ENCODE data around the gene RIPOR3. TPM values are rescaled to one million over a fixed set of nuclear protein-coding genes. Genes with fewer than 3 reads are reported as not detected.
A peak's percentile ranks its signal among the peaks of the same experiment; 100 is the strongest.

The RIPOR3 gene
- total RNA-seq, 2 donors from 2014 or later: 0.46 to 1.4 TPM

DNA sequence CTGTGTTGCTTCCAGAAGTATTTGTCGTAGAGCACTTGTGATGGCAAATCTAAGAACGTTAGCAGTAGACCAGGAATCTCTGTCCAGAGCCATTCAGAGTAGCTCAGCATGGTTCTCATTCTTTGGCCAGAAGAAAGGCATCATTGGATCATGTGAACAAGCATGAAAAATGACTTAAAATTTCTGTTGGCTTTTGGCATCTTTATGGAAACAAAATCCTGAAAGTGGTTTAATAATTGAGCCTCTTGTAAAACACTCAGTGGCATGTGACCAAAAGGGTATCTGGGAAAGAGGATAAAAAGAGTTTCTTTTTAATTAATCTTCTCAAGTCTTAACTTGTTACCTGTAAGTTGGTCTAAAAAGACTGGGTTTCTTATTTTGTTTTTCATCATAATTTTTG is 126.0 kb downstream of the RIPOR3 start:
- Histone ChIP-seq H3K9ac (ENCODE audit: extremely low read depth, low read length, poor library complexity, severe bottlenecking) (no peak overlapping the region), H3K27me3 (ENCODE audit: control insufficient read depth, insufficient read depth, low read length, poor library complexity, severe bottlenecking) (no peaks in the 10 kb centered on the region), H3K4me3 (ENCODE audit: low read length) (no peak overlapping the region), H3K27ac (ENCODE audit: low read depth, low read length) (no peak overlapping the region), H3K9me3 (ENCODE audit: control insufficient read depth, low read length) (no peaks in the 10 kb centered on the region), H3K36me3 (ENCODE audit: control insufficient read depth, insufficient read depth, low read length) (peaks cover 68% of the 10 kb centered on the region), H3K4me1 (ENCODE audit: control insufficient read depth, insufficient read depth, low read length) (no peaks in the 10 kb centered on the region)
- no peak overlapping the region for H3K27ac Mint-ChIP-seq
- no peaks in the 10 kb centered on the region for H3K27me3 Mint-ChIP-seq (ENCODE audit: insufficient read depth)
- no peak for DNase-seq
- H3K4me1 Mint-ChIP-seq: peaks cover under 1% of the 10 kb centered on the region
- no peaks in the 10 kb centered on the region for H3K9me3 Mint-ChIP-seq
- H3K36me3 Mint-ChIP-seq (ENCODE audit: low read depth): peaks cover 51% of the 10 kb centered on the region
- 92 to 93% methylated on average over 2 of the region's 2 CpGs for WGBS, 2 experiments (ENCODE audit: insufficient coverage in 1 of 2, insufficient read length in 1 of 2)
- no peak for TF ChIP-seq CTCF (conservative IDR thresholded peaks at IDR 0.05)
- no peak overlapping the region for H3K4me3 Mint-ChIP-seq

GRCh38 chr20:50563133-50563944 is 128.0 kb downstream of the RIPOR3 start:
- 90% methylated on average over 1 of the region's 3 CpGs; no CpG with 5 or more reads in 1 of the 2 experiments for WGBS, 2 experiments (ENCODE audit: insufficient coverage in 1 of 2, insufficient read length in 1 of 2)

DNA sequence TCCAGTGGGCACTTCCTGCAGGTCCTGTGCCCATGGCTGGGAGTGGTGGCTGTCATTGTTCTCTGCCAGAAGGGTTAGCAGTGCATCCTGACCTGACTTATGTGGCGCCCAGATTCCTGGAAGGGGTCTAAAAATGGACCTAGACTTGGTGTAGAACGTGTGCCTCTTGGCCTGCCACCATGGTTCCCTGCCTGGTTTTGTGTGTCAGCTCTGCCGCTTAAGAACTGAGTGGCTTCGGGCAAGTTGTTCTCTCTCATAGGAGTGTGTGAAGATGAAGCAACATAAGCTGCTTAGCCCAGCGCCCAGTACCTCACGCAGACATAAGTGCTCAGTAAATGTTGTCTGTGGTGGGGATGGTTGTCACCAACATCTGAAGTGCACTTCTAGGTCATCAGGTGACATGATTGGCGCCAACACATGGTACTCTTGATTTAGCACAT is 129.1 kb downstream of the RIPOR3 start:
- no peak overlapping the region for H3K4me3 ChIP-seq (ENCODE audit: low read length)
- Mint-ChIP-seq H3K27ac (peak overlapping the region; percentile 42), H3K4me3 (no peak overlapping the region), H3K9me3 (no peaks in the 10 kb centered on the region), H3K36me3 (ENCODE audit: low read depth) (peaks cover 38% of the 10 kb centered on the region), H3K4me1 (no peaks in the 10 kb centered on the region), H3K27me3 (ENCODE audit: insufficient read depth) (no peaks in the 10 kb centered on the region)
- 94 to 97% methylated on average over 6 to 7 of the region's 7 CpGs for WGBS, 2 experiments (ENCODE audit: insufficient coverage in 1 of 2, insufficient read length in 1 of 2)
- H3K4me1 ChIP-seq (ENCODE audit: control insufficient read depth, insufficient read depth, low read length): no peaks in the 10 kb centered on the region
- no peak for DNase-seq
- peak overlapping the region; percentile 27 for H3K27ac ChIP-seq (ENCODE audit: low read depth, low read length)
- no peaks in the 10 kb centered on the region for H3K27me3 ChIP-seq (ENCODE audit: control insufficient read depth, insufficient read depth, low read length, poor library complexity, severe bottlenecking)
- H3K9me3 ChIP-seq (ENCODE audit: control insufficient read depth, low read length): no peaks in the 10 kb centered on the region
- no peak for TF ChIP-seq CTCF (conservative IDR thresholded peaks at IDR 0.05)
- no peak overlapping the region for H3K9ac ChIP-seq (ENCODE audit: extremely low read depth, low read length, poor library complexity, severe bottlenecking)
- H3K36me3 ChIP-seq (ENCODE audit: control insufficient read depth, insufficient read depth, low read length): peaks cover 57% of the 10 kb centered on the region

More at GRCh38 chr20:50563133-50563944, 128.0 kb downstream of the RIPOR3 start:
- Mint-ChIP-seq H3K27ac (no peak overlapping the region), H3K27me3 (ENCODE audit: insufficient read depth) (no peaks in the 10 kb centered on the region), H3K4me1 (no peaks in the 10 kb centered on the region), H3K36me3 (ENCODE audit: low read depth) (peaks cover 41% of the 10 kb centered on the region), H3K9me3 (no peaks in the 10 kb centered on the region), H3K4me3 (no peak overlapping the region)
- no peak overlapping the region for H3K9ac ChIP-seq (ENCODE audit: extremely low read depth, low read length, poor library complexity, severe bottlenecking)
- H3K27me3 ChIP-seq (ENCODE audit: control insufficient read depth, insufficient read depth, low read length, poor library complexity, severe bottlenecking): no peaks in the 10 kb centered on the region
- no peaks in the 10 kb centered on the region for H3K4me1 ChIP-seq (ENCODE audit: control insufficient read depth, insufficient read depth, low read length)
- DNase-seq: no peak
- TF ChIP-seq CTCF (conservative IDR thresholded peaks at IDR 0.05): no peak
- peaks cover 61% of the 10 kb centered on the region for H3K36me3 ChIP-seq (ENCODE audit: control insufficient read depth, insufficient read depth, low read length)
- no peak overlapping the region for H3K4me3 ChIP-seq (ENCODE audit: low read length)
- H3K9me3 ChIP-seq (ENCODE audit: control insufficient read depth, low read length): no peaks in the 10 kb centered on the region
- no peak overlapping the region for H3K27ac ChIP-seq (ENCODE audit: low read depth, low read length)
